H1 (cell line): ENCODE results near the gene CELF1. TPM values are rescaled to one million over a fixed set of nuclear protein-coding genes. Genes with fewer than 3 reads are reported as not detected.
"Not testable (repeated sequence)": the region's sequence is repeated elsewhere in the genome, so short reads cannot be mapped to it uniquely, and the experiment has no call there.

Source experiments
- CTCF ChIA-PET: fragments of 300-600 bp; sonication (Branson Sonifier 250); formaldehyde crosslinking; loops from one replicate; lab custom pipeline; 2021; ENCODE audit not compliant: partially characterized antibody; lab: Charles Lee
- POLR2A ChIA-PET: fragments of 300-600 bp; sonication (Branson Sonifier 250); formaldehyde crosslinking; loops from one replicate; lab custom pipeline; 2021; ENCODE audit warnings: inconsistent platforms; ENCODE audit not compliant: partially characterized antibody; lab: Charles Lee
- DNase-seq, 2 experiments: peaks; one replicate each; pipeline versions ENCODE4 v3.0.0 to v3.0.0-alpha.2; 2010 to 2022; ENCODE audit warnings: low spot score in 2 of 2, low read depth in 1 of 2, mixed read lengths in 1 of 2
- FAIRE-seq: peaks from 2 replicates; lab custom pipeline; 2011; peaks lifted over from hg19 to GRCh38; lab: Jason Lieb, UNC
- H2AFZ ChIP-seq: 2 replicates; pipeline ENCODE4 v1.8.1; 2012; ENCODE audit warnings: low read length, inconsistent platforms
- H2AK5ac ChIP-seq: 2 replicates; pipeline ENCODE4 v1.6.1; 2013; ENCODE audit warnings: low read depth, low read length
- H2BK120ac ChIP-seq: replicated peaks from 2 replicates; pipeline ENCODE3; 2013; ENCODE audit warnings: low read depth, low read length, inconsistent platforms
- H2BK12ac ChIP-seq: 2 replicates; pipeline ENCODE4 v1.6.1; 2013; ENCODE audit warnings: low read depth, low read length
- H2BK15ac ChIP-seq: 2 replicates; pipeline ENCODE4 v1.6.1; 2013; ENCODE audit warnings: low read length
- H2BK20ac ChIP-seq: 2 replicates; pipeline ENCODE4 v1.6.1; 2013; ENCODE audit warnings: low read length
- H2BK5ac ChIP-seq: 2 replicates; pipeline ENCODE4 v1.6.1; 2013; ENCODE audit warnings: low read depth, low read length
- H3K14ac ChIP-seq: 2 replicates; pipeline ENCODE4 v1.6.1; 2013; ENCODE audit warnings: inconsistent platforms; ENCODE audit not compliant: insufficient read length
- H3K18ac ChIP-seq: 2 replicates; pipeline ENCODE4 v1.6.1; 2013; ENCODE audit warnings: low read length; ENCODE audit errors: extremely low read depth
- H3K23ac ChIP-seq: 2 replicates; pipeline ENCODE4 v1.6.1; 2013; ENCODE audit warnings: inconsistent platforms; ENCODE audit not compliant: insufficient read length
- H3K23me2 ChIP-seq: 2 replicates; pipeline ENCODE4 v1.6.1; 2013; ENCODE audit warnings: low read depth, low read length
- H3K27ac ChIP-seq: 2 replicates; pipeline ENCODE4 v1.6.1; 2011; ENCODE audit warnings: low read depth, low read length, inconsistent platforms
- H3K27me3 ChIP-seq, 4 experiments: replicated peaks in 1 of 4; 1 replicate in 1 of 4; 2 replicates in 3 of 4; pipeline versions ENCODE4 v1.6.1 to v1.8.1; 2011 to 2013; ENCODE audit warnings: low read length in 3 of 4, mild to moderate bottlenecking in 3 of 4, inconsistent platforms in 2 of 4, mixed read lengths in 2 of 4, moderate library complexity in 1 of 4; ENCODE audit not compliant: control insufficient read depth in 3 of 4, insufficient read depth in 3 of 4; ENCODE audit errors: extremely low read depth in 1 of 4
- H3K36me3 ChIP-seq, 4 experiments: 2 replicates each; pipeline versions ENCODE4 v1.6.1 to v1.8.1; 2011 to 2013; ENCODE audit warnings: mild to moderate bottlenecking in 4 of 4, low read length in 3 of 4, moderate library complexity in 2 of 4, control low read depth in 1 of 4, inconsistent platforms in 1 of 4; ENCODE audit not compliant: insufficient read depth in 4 of 4, control insufficient read depth in 2 of 4
- H3K4ac ChIP-seq: replicated peaks from 2 replicates; pipeline ENCODE3; 2013; ENCODE audit warnings: low read length, low read depth, mixed read lengths, inconsistent platforms; ENCODE audit not compliant: insufficient read length
- H3K4me1 ChIP-seq, 4 experiments: replicated peaks in 1 of 4; 1 replicate in 1 of 4; 2 replicates in 3 of 4; pipeline versions ENCODE4 v1.6.1 to v1.8.1; 2011 to 2013; ENCODE audit warnings: low read length in 3 of 4, inconsistent platforms in 2 of 4, mixed read lengths in 1 of 4; ENCODE audit not compliant: insufficient read depth in 4 of 4, control insufficient read depth in 3 of 4
- H3K4me2 ChIP-seq, 2 experiments: 2 replicates each; pipeline versions ENCODE4 v1.6.1 to v1.8.1; 2011 to 2013; ENCODE audit warnings: low read depth in 2 of 2, low read length in 2 of 2, control low read depth in 1 of 2, inconsistent platforms in 1 of 2, mild to moderate bottlenecking in 1 of 2; ENCODE audit not compliant: insufficient read depth in 1 of 2
- H3K4me3 ChIP-seq, 4 experiments: fragments of 200-600, 300-600 bp in 1 of 4; sonication (generic), shearing (Covaris generic), sonication (Bioruptor Twin) in 1 of 4; 2 replicates each; pipeline versions ENCODE4 v1.5.1 to v1.8.1; 2011 to 2016; ENCODE audit warnings: low read length in 4 of 4, low read depth in 3 of 4, control low read depth in 2 of 4, inconsistent platforms in 2 of 4, mild to moderate bottlenecking in 2 of 4, mixed read lengths in 1 of 4, moderate library complexity in 1 of 4; ENCODE audit not compliant: insufficient read depth in 2 of 4; ENCODE audit errors: extremely low read depth in 1 of 4
- H3K56ac ChIP-seq: replicated peaks from 2 replicates; pipeline ENCODE3; 2013; ENCODE audit warnings: low read depth, mild to moderate bottlenecking, mixed read lengths, low read length, inconsistent platforms; ENCODE audit not compliant: insufficient read length
- H3K79me1 ChIP-seq: 2 replicates; pipeline ENCODE4 v1.6.1; 2013; ENCODE audit warnings: low read depth, low read length, control low read depth
- H3K79me2 ChIP-seq, 2 experiments: 2 replicates each; pipeline versions ENCODE4 v1.6.1 to v1.8.1; 2012 to 2013; ENCODE audit warnings: low read length in 2 of 2, mild to moderate bottlenecking in 2 of 2, inconsistent platforms in 1 of 2; ENCODE audit not compliant: insufficient read depth in 2 of 2, control insufficient read depth in 1 of 2
- H3K9ac ChIP-seq, 4 experiments: replicated peaks in 1 of 4; 1 replicate in 1 of 4; 2 replicates in 3 of 4; pipeline versions ENCODE4 v1.6.1 to v1.8.1; 2011 to 2013; ENCODE audit warnings: low read depth in 3 of 4, low read length in 3 of 4, control low read depth in 2 of 4, mild to moderate bottlenecking in 2 of 4, moderate library complexity in 2 of 4, inconsistent platforms in 1 of 4; ENCODE audit errors: extremely low read depth in 1 of 4
- H3K9me3 ChIP-seq, 2 experiments: 2 replicates each; pipeline versions ENCODE4 v1.6.1 to v1.8.1; 2012 to 2013; ENCODE audit warnings: mild to moderate bottlenecking in 2 of 2, moderate library complexity in 2 of 2, control low read depth in 1 of 2, inconsistent platforms in 1 of 2, low read depth in 1 of 2, low read length in 1 of 2, mixed read lengths in 1 of 2; ENCODE audit not compliant: insufficient read depth in 2 of 2
- H4K20me1 ChIP-seq, 2 experiments: replicated peaks in 1 of 2; 2 replicates each; pipeline versions ENCODE3 to v1.8.1; 2011 to 2013; ENCODE audit warnings: inconsistent platforms in 2 of 2, low read length in 2 of 2, mild to moderate bottlenecking in 1 of 2; ENCODE audit not compliant: insufficient read depth in 2 of 2, control insufficient read depth in 1 of 2
- H4K5ac ChIP-seq: 2 replicates; pipeline ENCODE4 v1.6.1; 2013; ENCODE audit warnings: low read length, low read depth, mixed read lengths, inconsistent platforms; ENCODE audit not compliant: insufficient read length
- H4K8ac ChIP-seq: 2 replicates; pipeline ENCODE4 v1.8.0; 2013; ENCODE audit warnings: mild to moderate bottlenecking, moderate library complexity, low read length, inconsistent platforms; ENCODE audit not compliant: insufficient read depth; ENCODE audit errors: extremely low read depth
- H4K91ac ChIP-seq: replicated peaks from 2 replicates; pipeline ENCODE3; 2013; ENCODE audit warnings: low read length, mixed read lengths, inconsistent platforms; ENCODE audit not compliant: insufficient read length
- WGBS, 2 experiments: shearing (Covaris generic) in 1 of 2; methylation state at CpG; one replicate each; pipeline versions ENCODE4 v1.1.6 to v1.1.7; 2013 to 2015; ENCODE audit warnings: low lambda C conversion rate in 2 of 2, mixed read lengths in 2 of 2, inconsistent platforms in 1 of 2, low coverage in 1 of 2, missing lambda C conversion rate in 1 of 2; ENCODE audit not compliant: insufficient replicate concordance in 2 of 2, insufficient coverage in 1 of 2, insufficient read length in 1 of 2; ENCODE audit errors: extremely low coverage in 1 of 2, missing lambda C conversion rate in 1 of 2; 5-methylcytosine and 5-hydroxymethylcytosine counted together
- polyA plus RNA-seq, 7 experiments: library from polyadenylated mRNA; depleted of rRNA in 3 of 7; stranded (reverse) in 5 of 7; unstranded in 2 of 7; fragments of >200 nt in 5 of 7; fragments of 200-250 nt in 2 of 7; gene quantifications; 1 replicate in 5 of 7; 2 replicates in 1 of 7; 4 replicates in 1 of 7; pipeline versions ENCODE4 v1.2.1 to v1.2.3, GENCODE V29; 2011 to 2013; ENCODE audit warnings: missing spikeins in 2 of 7, mixed read lengths in 2 of 7
- total RNA-seq: library from RNA; stranded (reverse); fragmentation: NEBNext Ultra II Directional; extraction: Animal tissue kit (Norgen Biotek cat#: 25700); gene quantifications from 2 replicates; pipeline ENCODE4 v1.2.1, GENCODE V29; 2021

The CELF1 gene
- total and polyA plus RNA-seq, 2 of the 8 experiments (the other 6 are each of a cell fraction or from before 2014, with no cell fraction given), result 131 to 197 TPM

GRCh38 chr11:47557004-47557403 is 4.1 kb upstream of the CELF1 start:
- not testable (repeated sequence) for FAIRE-seq, H3K56ac ChIP-seq, H2AK5ac ChIP-seq, H2BK12ac ChIP-seq, DNase-seq, H2BK120ac ChIP-seq, H3K36me3 ChIP-seq, H3K9ac ChIP-seq, H3K23ac ChIP-seq, H2BK15ac ChIP-seq, H2BK5ac ChIP-seq, H3K18ac ChIP-seq, H3K27ac ChIP-seq, H3K14ac ChIP-seq, H3K9me3 ChIP-seq, H4K91ac ChIP-seq, H4K5ac ChIP-seq, H3K4ac ChIP-seq, H3K27me3 ChIP-seq, H3K79me1 ChIP-seq, H4K20me1 ChIP-seq, H4K8ac ChIP-seq, H2AFZ ChIP-seq, H2BK20ac ChIP-seq, H3K4me2 ChIP-seq, H3K4me3 ChIP-seq, H3K4me1 ChIP-seq, H3K79me2 ChIP-seq, H3K23me2 ChIP-seq
- ChIA-PET POLR2A (interaction anchor here (0.7 to 3.3 kb wide), 2 partner anchors 8 to 22 kb away, joined by 3 to 24 read pairs; partner anchors contain the start of gene PTPMT1), CTCF (interaction anchor here (0.7 to 0.9 kb wide), 2 partner anchors 12 to 14 kb away, joined by 3 to 4 read pairs; no protein-coding TSS in a partner anchor)
- whole genome bisulfite sequencing, 2 experiments, result 93% methylated on average over 12 of the region's 12 CpGs; no CpG with 5 or more reads in 1 of the 2 experiments
